HepG2 (cell line): Measurements from ENCODE around the gene AFDN. TPM values are rescaled to one million over a fixed set of nuclear protein-coding genes. Genes with fewer than 3 reads are reported as not detected.

Experiments
- AHR ChIP-seq: IDR thresholded peaks from 2 replicates; pipeline ENCODE4 v1.6.1; 2018; ENCODE audit warnings: missing genetic modification reagents, missing compliant biosample characterization
- CHCHD3 ChIP-seq: sonication (generic); formaldehyde crosslinking; IDR thresholded peaks from 2 replicates; pipeline ENCODE4 v1.8.0; 2022; ENCODE audit warnings: mild to moderate bottlenecking, missing genetic modification reagents, moderate library complexity
- FOSL1 ChIP-seq: sonication (generic); formaldehyde crosslinking; IDR thresholded peaks from 2 replicates; pipeline ENCODE4 v1.9.0; 2021; ENCODE audit warnings: missing genetic modification reagents, borderline replicate concordance
- FOSL2 ChIP-seq: sonication (generic); formaldehyde crosslinking; IDR thresholded peaks from 2 replicates; pipeline ENCODE4 v1.4.0; 2020; ENCODE audit warnings: missing genetic modification reagents
- KLF12 ChIP-seq: sonication (generic); formaldehyde crosslinking; IDR thresholded peaks from 2 replicates; pipeline ENCODE4 v1.4.0; 2020; ENCODE audit warnings: missing genetic modification reagents, borderline replicate concordance
- KMT2B ChIP-seq: IDR thresholded peaks from 2 replicates; pipeline ENCODE4 v1.6.1; 2016; ENCODE audit warnings: missing genetic modification reagents, missing compliant biosample characterization
- MLLT10 ChIP-seq: sonication (generic); formaldehyde crosslinking; IDR thresholded peaks from 2 replicates; pipeline ENCODE4 v1.4.0; 2020; ENCODE audit warnings: missing genetic modification reagents
- PLRG1 ChIP-seq: fragments of 450-650 bp; conservative IDR thresholded peaks from 2 replicates; pipeline ENCODE4 v1.6.1; 2016
- PRPF4 ChIP-seq: fragments of 200-400 bp; formaldehyde crosslinking; IDR thresholded peaks from 2 replicates; pipeline ENCODE4 v1.6.1; 2016; ENCODE audit warnings: low read length, low read depth; ENCODE audit not compliant: poor library complexity, severe bottlenecking
- RFX3 ChIP-seq: IDR thresholded peaks from 2 replicates; pipeline ENCODE4 v1.6.1; 2016; ENCODE audit warnings: missing biosample characterization, missing genetic modification reagents
- SOX13 ChIP-seq, 3 experiments: fragments of 450-650 bp in 1 of 3; sonication (generic) in 1 of 3; formaldehyde crosslinking in 1 of 3; IDR thresholded peaks in 2 of 3; conservative IDR thresholded peaks in 1 of 3; 2 replicates each; pipeline versions ENCODE4 v1.5.0 to v1.6.1; 2016 to 2020; ENCODE audit warnings: antibody characterized with exemption in 1 of 3, mild to moderate bottlenecking in 1 of 3, missing compliant biosample characterization in 1 of 3, missing genetic modification reagents in 1 of 3, moderate library complexity in 1 of 3
- SRY ChIP-seq: sonication (generic); formaldehyde crosslinking; IDR thresholded peaks from 2 replicates; pipeline ENCODE4 v1.8.0; 2022; ENCODE audit warnings: mild to moderate bottlenecking, missing genetic modification reagents
- XBP1 ChIP-seq: sonication (generic); formaldehyde crosslinking; IDR thresholded peaks from 2 replicates; pipeline ENCODE4 v1.5.0; 2020; ENCODE audit warnings: missing genetic modification reagents
- ZBTB42 ChIP-seq: sonication (generic); formaldehyde crosslinking; IDR thresholded peaks from 2 replicates; pipeline ENCODE4 v1.5.0; 2020; ENCODE audit warnings: mild to moderate bottlenecking, missing genetic modification reagents
- ZC3H4 ChIP-seq: sonication (generic); formaldehyde crosslinking; IDR thresholded peaks from 2 replicates; pipeline ENCODE4 v1.4.0; 2020; ENCODE audit warnings: missing genetic modification reagents, borderline replicate concordance
- ZNF292 ChIP-seq: sonication (generic); formaldehyde crosslinking; IDR thresholded peaks from 2 replicates; pipeline ENCODE4 v1.8.1; 2022; ENCODE audit warnings: mild to moderate bottlenecking, low read depth, missing genetic modification reagents, borderline replicate concordance
- ZNF552 ChIP-seq: sonication (generic); formaldehyde crosslinking; IDR thresholded peaks from 2 replicates; pipeline ENCODE4 v1.9.0; 2022; ENCODE audit warnings: missing genetic modification reagents, mild to moderate bottlenecking, borderline replicate concordance
- ZNF556 ChIP-seq: sonication (generic); formaldehyde crosslinking; IDR thresholded peaks from 2 replicates; pipeline ENCODE4 v1.4.0; 2020; ENCODE audit warnings: mild to moderate bottlenecking, missing genetic modification reagents, borderline replicate concordance
- ZNF615 ChIP-seq: sonication (generic); formaldehyde crosslinking; IDR thresholded peaks from 2 replicates; pipeline ENCODE4 v1.5.0; 2020; ENCODE audit warnings: mild to moderate bottlenecking, missing genetic modification reagents, borderline replicate concordance
- ZNF777 ChIP-seq: sonication (generic); formaldehyde crosslinking; IDR thresholded peaks from 2 replicates; pipeline ENCODE4 v1.4.0; 2020; ENCODE audit warnings: missing genetic modification reagents
- polyA plus RNA-seq, 8 experiments: library from polyadenylated mRNA; depleted of rRNA in 3 of 8; stranded (reverse) in 7 of 8; unstranded in 1 of 8; fragments of >200 nt; fragmentation: Illumina TruSeq in 4 of 8; extraction: Trizol in 4 of 8; gene quantifications; 2 replicates each; pipeline versions ENCODE4 v1.2.1 to v1.2.3, GENCODE V29; 2011 to 2016; ENCODE audit warnings: low read depth in 4 of 8, missing spikeins in 1 of 8, mixed read lengths in 1 of 8; ENCODE audit not compliant: insufficient read depth in 1 of 8
- total RNA-seq, 5 experiments: library from RNA; depleted of rRNA; stranded (reverse); fragments of >200 nt; fragmentation: Illumina TruSeq; extraction: Trizol; gene quantifications; 2 replicates each; pipeline ENCODE4 v1.2.3, GENCODE V29; 2016; ENCODE audit warnings: low read depth in 1 of 5
- TF ChIP-seq, protein P1 (sequence below): sonication (generic); formaldehyde crosslinking; IDR thresholded peaks from 2 replicates; pipeline ENCODE4 v1.4.0; 2020; ENCODE audit warnings: missing genetic modification reagents
- TF ChIP-seq, protein P2 (sequence below): IDR thresholded peaks from 2 replicates; pipeline ENCODE4 v1.6.1; 2018; ENCODE audit warnings: missing genetic modification reagents
- TF ChIP-seq, protein P3 (sequence below): sonication (generic); formaldehyde crosslinking; IDR thresholded peaks from 2 replicates; pipeline ENCODE4 v1.4.0; 2020; ENCODE audit warnings: missing genetic modification reagents

The AFDN gene
- total and polyA plus RNA-seq, 2 of the 13 experiments (the other 11 are each of a cell fraction or from before 2014, with no cell fraction given): 136 to 151 TPM

DNA sequence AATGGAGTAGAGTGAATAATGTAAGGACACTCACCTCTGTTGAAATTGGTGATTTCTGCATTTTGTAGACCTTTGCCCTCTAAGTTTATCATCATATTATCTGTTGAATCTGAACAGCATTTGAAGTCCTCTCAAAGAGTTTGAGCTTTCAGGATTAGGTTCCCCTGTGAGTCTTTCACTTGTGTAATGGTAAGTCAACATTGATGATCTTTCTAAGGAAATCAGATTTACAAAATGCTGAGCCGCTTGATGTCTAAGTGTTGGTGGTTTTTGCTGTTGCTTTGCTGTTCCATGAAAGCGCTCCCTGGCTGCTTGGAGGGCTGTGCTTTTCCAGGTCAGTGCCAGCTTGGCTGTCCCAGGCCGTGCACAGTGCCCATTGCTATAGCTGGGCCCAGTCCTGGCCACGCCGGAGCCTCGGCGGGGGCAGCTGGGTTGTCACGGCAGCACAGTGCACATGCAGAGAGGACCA, 136.9 kb downstream of the AFDN start (continued):
- TF ChIP-seq, protein P1, sequence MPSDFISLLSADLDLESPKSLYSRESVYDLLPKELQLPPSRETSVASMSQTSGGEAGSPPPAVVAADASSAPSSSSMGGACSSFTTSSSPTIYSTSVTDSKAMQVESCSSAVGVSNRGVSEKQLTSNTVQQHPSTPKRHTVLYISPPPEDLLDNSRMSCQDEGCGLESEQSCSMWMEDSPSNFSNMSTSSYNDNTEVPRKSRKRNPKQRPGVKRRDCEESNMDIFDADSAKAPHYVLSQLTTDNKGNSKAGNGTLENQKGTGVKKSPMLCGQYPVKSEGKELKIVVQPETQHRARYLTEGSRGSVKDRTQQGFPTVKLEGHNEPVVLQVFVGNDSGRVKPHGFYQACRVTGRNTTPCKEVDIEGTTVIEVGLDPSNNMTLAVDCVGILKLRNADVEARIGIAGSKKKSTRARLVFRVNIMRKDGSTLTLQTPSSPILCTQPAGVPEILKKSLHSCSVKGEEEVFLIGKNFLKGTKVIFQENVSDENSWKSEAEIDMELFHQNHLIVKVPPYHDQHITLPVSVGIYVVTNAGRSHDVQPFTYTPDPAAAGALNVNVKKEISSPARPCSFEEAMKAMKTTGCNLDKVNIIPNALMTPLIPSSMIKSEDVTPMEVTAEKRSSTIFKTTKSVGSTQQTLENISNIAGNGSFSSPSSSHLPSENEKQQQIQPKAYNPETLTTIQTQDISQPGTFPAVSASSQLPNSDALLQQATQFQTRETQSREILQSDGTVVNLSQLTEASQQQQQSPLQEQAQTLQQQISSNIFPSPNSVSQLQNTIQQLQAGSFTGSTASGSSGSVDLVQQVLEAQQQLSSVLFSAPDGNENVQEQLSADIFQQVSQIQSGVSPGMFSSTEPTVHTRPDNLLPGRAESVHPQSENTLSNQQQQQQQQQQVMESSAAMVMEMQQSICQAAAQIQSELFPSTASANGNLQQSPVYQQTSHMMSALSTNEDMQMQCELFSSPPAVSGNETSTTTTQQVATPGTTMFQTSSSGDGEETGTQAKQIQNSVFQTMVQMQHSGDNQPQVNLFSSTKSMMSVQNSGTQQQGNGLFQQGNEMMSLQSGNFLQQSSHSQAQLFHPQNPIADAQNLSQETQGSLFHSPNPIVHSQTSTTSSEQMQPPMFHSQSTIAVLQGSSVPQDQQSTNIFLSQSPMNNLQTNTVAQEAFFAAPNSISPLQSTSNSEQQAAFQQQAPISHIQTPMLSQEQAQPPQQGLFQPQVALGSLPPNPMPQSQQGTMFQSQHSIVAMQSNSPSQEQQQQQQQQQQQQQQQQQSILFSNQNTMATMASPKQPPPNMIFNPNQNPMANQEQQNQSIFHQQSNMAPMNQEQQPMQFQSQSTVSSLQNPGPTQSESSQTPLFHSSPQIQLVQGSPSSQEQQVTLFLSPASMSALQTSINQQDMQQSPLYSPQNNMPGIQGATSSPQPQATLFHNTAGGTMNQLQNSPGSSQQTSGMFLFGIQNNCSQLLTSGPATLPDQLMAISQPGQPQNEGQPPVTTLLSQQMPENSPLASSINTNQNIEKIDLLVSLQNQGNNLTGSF: no peak
- TF ChIP-seq PRPF4: no peak
- TF ChIP-seq, protein P2, sequence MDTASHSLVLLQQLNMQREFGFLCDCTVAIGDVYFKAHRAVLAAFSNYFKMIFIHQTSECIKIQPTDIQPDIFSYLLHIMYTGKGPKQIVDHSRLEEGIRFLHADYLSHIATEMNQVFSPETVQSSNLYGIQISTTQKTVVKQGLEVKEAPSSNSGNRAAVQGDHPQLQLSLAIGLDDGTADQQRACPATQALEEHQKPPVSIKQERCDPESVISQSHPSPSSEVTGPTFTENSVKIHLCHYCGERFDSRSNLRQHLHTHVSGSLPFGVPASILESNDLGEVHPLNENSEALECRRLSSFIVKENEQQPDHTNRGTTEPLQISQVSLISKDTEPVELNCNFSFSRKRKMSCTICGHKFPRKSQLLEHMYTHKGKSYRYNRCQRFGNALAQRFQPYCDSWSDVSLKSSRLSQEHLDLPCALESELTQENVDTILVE (CRISPR knock-in tag): peak; percentile 64; the same call in 1 of the 2 replicates
- TF ChIP-seq, protein P3, sequence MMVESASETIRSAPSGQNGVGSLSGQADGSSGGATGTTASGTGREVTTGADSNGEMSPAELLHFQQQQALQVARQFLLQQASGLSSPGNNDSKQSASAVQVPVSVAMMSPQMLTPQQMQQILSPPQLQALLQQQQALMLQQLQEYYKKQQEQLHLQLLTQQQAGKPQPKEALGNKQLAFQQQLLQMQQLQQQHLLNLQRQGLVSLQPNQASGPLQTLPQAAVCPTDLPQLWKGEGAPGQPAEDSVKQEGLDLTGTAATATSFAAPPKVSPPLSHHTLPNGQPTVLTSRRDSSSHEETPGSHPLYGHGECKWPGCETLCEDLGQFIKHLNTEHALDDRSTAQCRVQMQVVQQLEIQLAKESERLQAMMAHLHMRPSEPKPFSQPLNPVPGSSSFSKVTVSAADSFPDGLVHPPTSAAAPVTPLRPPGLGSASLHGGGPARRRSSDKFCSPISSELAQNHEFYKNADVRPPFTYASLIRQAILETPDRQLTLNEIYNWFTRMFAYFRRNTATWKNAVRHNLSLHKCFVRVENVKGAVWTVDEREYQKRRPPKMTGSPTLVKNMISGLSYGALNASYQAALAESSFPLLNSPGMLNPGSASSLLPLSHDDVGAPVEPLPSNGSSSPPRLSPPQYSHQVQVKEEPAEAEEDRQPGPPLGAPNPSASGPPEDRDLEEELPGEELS (CRISPR knock-in tag): peak; percentile 90
- no peak for TF ChIP-seq ZBTB42 (CRISPR knock-in tag)
- no peak; the same call in 1 of the 2 replicates for TF ChIP-seq XBP1 (CRISPR knock-in tag)
- TF ChIP-seq ZNF556: 0 out of 2 replicates have a peak, but pooled peaks have one; percentile 29
- peak; percentile 24; the same call in 1 of the 2 replicates for TF ChIP-seq KLF12
- TF ChIP-seq FOSL1 (CRISPR knock-in tag): peak; percentile 38; the same call in 1 of the 2 replicates
- no peak for TF ChIP-seq ZNF292
- TF ChIP-seq ZC3H4 (CRISPR knock-in tag): no peak
- TF ChIP-seq RFX3 (CRISPR knock-in tag): no peak
- no peak for TF ChIP-seq ZNF615
- peak; percentile 80 for TF ChIP-seq FOSL2 (CRISPR knock-in tag)
- no peak for TF ChIP-seq SRY (CRISPR knock-in tag)
- TF ChIP-seq KMT2B (CRISPR knock-in tag): peak; percentile 41; the same call in 1 of the 2 replicates
- TF ChIP-seq AHR: 0 out of 2 replicates have a peak, but pooled peaks have one; percentile 54
- TF ChIP-seq SOX13 (IDR thresholded peaks at IDR 0.05): no peak; the same call in 1 of the 2 replicates
- TF ChIP-seq SOX13 (CRISPR knock-in tag; conservative IDR thresholded peaks at IDR 0.05 in 1 of 2, IDR thresholded peaks at IDR 0.05 in 1 of 2): peak in 1 of 2 experiments; percentile 90; a peak in 2 of 4 replicates
- no peak for TF ChIP-seq CHCHD3 (CRISPR knock-in tag)
- TF ChIP-seq ZNF552 (CRISPR knock-in tag): no peak
- no peak for TF ChIP-seq ZNF777 (CRISPR knock-in tag)
- no peak for TF ChIP-seq MLLT10 (CRISPR knock-in tag)
- TF ChIP-seq PLRG1: no peak
